ENCODE measurements around the gene MICB.

- TF ChIP-seq EP300 (IDR thresholded peaks at IDR 0.05; ENCODE audit: borderline replicate concordance): no peak
- TF ChIP-seq YY1 (IDR thresholded peaks at IDR 0.05; ENCODE audit: low read depth): no peak
- no peak for TF ChIP-seq CREB1 (IDR thresholded peaks at IDR 0.05; ENCODE audit: low read depth)
- TF ChIP-seq TAF1 (IDR thresholded peaks at IDR 0.05; ENCODE audit: low read depth): no peak
- no peak for TF ChIP-seq CEBPB (IDR thresholded peaks at IDR 0.05)
- no peak for TF ChIP-seq RAD21 (IDR thresholded peaks at IDR 0.05; ENCODE audit: low read depth)
- TF ChIP-seq FOXM1 (IDR thresholded peaks at IDR 0.05; ENCODE audit: borderline replicate concordance, low read depth): no peak
- TF ChIP-seq REST (IDR thresholded peaks at IDR 0.05; ENCODE audit: low read depth): no peak
- no peak for TF ChIP-seq EGR1 (IDR thresholded peaks at IDR 0.05)
- no peak for TF ChIP-seq TCF12 (IDR thresholded peaks at IDR 0.05; ENCODE audit: low read depth)
- no peak for TF ChIP-seq TEAD4 (IDR thresholded peaks at IDR 0.05)
- TF ChIP-seq, protein P1, sequence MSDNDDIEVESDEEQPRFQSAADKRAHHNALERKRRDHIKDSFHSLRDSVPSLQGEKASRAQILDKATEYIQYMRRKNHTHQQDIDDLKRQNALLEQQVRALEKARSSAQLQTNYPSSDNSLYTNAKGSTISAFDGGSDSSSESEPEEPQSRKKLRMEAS (IDR thresholded peaks at IDR 0.05): no peak
- no peak for TF ChIP-seq NFIC (IDR thresholded peaks at IDR 0.05)
- no peak for TF ChIP-seq USF1 (IDR thresholded peaks at IDR 0.05)
These were observed 32.7 kb downstream of the MICB start for GRCh38 chr6:31530659-31531058.

Data from Ishikawa (cell line).